Astrocyte (in vitro differentiated cells and primary cell): ENCODE data around the gene PVALEF.

Experiments
- CTCF ChIP-seq: IDR thresholded peaks from 2 replicates; pipeline ENCODE4 v1.5.1; 2011; ENCODE audit warnings: low read depth, mild to moderate bottlenecking, inconsistent platforms, low read length, moderate library complexity; ENCODE audit not compliant: insufficient read depth
- EZH2 ChIP-seq: IDR thresholded peaks from 2 replicates; pipeline ENCODE4 v1.6.1; 2012; ENCODE audit warnings: mild to moderate bottlenecking, low read length, inconsistent platforms; ENCODE audit not compliant: insufficient read depth

GRCh38 chr17:81160747-81161453 is 4.4 kb upstream of the PVALEF start:
- TF ChIP-seq CTCF (no peak), EZH2 (no peak)
